ENCODE data around the gene COBLL1. TPM values are rescaled to one million over a fixed set of nuclear protein-coding genes. Genes with fewer than 3 reads are reported as not detected.
A peak's percentile ranks its signal among the peaks of the same experiment; 100 is the strongest.

Gene COBLL1
- total RNA-seq, 1 donor: 13.4 TPM

DNA sequence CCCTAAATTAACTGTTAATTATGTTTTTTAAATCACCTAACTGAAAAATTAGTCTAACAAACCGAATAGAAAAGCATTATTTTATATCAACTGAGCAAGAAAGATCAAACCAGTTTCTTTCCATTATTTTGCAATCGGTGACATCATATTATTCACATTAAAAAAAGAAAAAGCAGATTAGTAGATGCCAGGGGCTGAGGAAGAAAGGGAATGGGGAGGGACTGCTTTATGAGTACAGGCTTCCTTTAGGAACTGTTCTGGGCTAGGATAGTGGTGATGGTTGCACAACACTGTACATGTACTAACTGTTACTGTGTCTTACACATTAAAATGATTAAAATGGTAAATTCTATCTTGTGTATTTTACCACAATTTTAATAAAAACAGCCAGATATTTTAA lies 59.3 kb downstream of the COBLL1 start:
- no peak overlapping the region for H3K4me3 ChIP-seq (ENCODE audit: low read depth, low read length)
- DNase-seq (ENCODE audit: low read depth): peak; percentile 76

DNA sequence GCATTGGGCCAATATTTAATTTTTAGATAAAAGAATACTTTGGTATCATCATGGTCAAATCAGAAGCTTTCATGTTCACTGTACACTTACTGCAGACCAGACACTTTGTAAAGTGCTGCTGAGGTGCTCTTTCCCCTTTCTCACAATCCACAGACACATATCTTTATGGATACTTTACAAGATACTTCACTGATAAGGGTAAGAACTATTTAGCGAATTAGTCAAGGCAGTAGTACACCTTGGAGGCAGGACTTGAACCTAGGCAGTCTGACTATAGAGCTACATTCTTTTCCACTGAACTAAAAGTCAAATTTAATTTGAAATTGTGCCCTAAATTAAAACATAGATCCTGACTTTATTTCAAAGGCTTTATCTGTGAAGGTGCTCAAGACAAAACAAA lies 60.2 kb downstream of the COBLL1 start:
- DNase-seq (ENCODE audit: low read depth): no peak
- TF ChIP-seq, protein P1, sequence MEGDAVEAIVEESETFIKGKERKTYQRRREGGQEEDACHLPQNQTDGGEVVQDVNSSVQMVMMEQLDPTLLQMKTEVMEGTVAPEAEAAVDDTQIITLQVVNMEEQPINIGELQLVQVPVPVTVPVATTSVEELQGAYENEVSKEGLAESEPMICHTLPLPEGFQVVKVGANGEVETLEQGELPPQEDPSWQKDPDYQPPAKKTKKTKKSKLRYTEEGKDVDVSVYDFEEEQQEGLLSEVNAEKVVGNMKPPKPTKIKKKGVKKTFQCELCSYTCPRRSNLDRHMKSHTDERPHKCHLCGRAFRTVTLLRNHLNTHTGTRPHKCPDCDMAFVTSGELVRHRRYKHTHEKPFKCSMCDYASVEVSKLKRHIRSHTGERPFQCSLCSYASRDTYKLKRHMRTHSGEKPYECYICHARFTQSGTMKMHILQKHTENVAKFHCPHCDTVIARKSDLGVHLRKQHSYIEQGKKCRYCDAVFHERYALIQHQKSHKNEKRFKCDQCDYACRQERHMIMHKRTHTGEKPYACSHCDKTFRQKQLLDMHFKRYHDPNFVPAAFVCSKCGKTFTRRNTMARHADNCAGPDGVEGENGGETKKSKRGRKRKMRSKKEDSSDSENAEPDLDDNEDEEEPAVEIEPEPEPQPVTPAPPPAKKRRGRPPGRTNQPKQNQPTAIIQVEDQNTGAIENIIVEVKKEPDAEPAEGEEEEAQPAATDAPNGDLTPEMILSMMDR (IDR thresholded peaks at IDR 0.05; ENCODE audit: insufficient read depth, low read depth, low read length): no peak
- no peak overlapping the region for H3K4me3 ChIP-seq (ENCODE audit: low read depth, low read length)

More for the DNA sequence above, 59.3 kb downstream of the COBLL1 start:
- TF ChIP-seq, protein P1 (IDR thresholded peaks at IDR 0.05; ENCODE audit: insufficient read depth, low read depth, low read length): no peak

DNA sequence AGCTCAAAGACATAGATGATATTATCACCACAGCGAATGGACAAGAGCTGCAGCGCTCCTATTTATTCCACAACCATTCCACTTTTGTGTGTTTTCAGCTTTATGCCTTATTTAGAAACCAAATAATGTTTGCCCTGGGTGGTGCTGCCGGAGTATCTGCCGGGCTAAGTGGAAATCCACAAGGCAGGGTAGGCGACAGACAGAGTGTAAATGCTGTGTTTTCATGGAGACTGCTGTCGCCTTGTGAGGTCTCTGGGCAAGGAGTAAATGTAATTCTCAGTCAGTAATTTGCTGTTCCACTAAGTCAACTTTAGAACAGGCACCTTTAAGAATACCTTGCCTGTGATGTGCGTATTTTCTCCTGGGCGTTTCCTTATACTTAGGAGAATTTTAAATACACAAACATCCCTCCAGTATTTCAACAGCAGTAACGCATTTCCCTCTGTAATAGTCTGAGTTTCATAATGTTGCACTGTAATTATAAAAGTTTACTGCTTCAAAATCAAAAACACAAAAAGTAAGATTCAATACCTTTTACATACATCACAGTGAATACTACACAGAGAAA lies 60.9 kb downstream of the COBLL1 start:
- TF ChIP-seq, protein P1 (IDR thresholded peaks at IDR 0.05; ENCODE audit: insufficient read depth, low read depth, low read length): no peak
- no peak for DNase-seq (ENCODE audit: low read depth)
- H3K4me3 ChIP-seq (ENCODE audit: low read depth, low read length): no peak overlapping the region

DNA sequence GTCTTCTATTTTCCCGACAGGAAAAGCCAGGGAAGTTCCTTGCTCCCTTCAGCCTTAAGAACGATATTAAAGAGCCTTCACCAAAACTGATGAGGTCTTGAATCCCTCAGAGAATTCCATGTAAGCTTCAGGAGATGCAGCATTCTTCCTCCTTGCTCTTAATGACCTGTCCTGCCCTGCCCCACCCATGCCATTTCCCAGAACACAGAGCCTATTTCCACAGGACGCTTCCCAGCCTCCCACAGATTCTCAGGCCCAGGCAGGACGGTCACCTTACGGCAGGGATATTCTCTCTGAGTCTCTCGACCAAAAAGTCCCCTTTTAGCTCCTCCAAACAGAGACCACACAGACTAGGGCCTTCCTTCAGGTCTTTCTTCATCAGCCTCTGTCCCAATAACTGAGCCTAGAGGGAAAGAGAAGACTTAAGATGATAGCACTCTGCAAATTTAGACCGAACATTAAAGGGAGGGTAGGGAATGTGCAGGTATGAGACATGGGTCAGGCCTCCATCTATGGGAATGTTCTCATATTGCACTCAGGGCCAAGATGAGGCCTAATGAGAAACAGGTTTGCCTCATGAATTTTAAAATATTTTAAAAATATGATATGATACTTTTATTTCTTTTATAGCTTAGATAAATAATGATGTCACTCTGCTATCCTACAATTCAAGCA lies 62.1 kb downstream of the COBLL1 start:
- no peak overlapping the region for H3K4me3 ChIP-seq (ENCODE audit: low read depth, low read length)
- DNase-seq (ENCODE audit: low read depth): no peak
- TF ChIP-seq, protein P1 (IDR thresholded peaks at IDR 0.05; ENCODE audit: insufficient read depth, low read depth, low read length): no peak

DNA sequence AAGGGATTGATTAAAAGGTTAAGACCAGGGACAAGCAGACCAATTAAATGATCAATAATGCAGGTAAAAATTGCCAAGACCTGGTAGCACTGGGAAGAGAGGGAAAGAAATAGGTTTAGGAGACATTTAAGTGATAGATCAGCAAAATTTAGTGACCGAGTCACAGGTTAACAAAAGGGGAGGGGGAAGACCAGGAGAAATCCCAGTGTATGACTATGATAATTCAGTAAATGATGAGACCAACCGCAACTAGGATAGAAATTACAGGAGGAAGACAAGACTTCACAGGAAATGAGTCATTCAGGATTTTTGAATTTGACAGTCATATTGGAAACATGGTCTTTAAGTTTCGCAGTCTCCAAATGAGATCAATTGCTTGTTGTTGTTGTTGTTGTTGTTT lies 62.9 kb downstream of the COBLL1 start:
- H3K4me3 ChIP-seq (ENCODE audit: low read depth, low read length): no peak overlapping the region
- TF ChIP-seq, protein P1 (IDR thresholded peaks at IDR 0.05; ENCODE audit: insufficient read depth, low read depth, low read length): no peak
- DNase-seq (ENCODE audit: low read depth): no peak

DNA sequence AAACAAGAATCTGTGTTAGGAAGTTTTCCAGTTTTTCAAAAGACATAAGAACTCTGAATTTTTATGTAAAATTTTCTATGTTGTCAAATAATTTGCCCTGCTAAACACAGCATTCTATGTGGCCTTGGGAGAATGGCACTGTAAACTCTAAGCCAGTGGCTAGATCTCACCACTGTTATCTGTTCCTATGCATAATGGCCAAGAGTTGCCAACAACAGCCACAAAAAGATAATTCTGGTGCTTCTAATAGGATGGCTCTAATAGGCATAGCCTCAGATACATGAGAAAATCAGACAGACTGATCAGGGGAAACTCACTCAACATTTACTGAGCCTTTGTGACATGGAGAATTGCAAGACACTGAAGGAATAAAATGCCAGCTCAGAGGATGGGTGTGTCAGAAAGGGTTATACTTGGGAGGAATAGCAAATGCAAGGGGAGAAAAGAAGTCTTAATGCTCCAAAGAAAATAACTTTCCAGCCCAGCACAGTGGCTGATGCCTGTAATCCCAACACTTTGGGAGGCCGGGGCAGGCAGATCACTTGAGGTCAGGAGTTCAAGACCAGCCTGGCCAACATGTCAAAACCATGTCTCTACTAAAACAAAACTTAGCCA lies 63.7 kb downstream of the COBLL1 start:
- DNase-seq (ENCODE audit: low read depth): no peak
- TF ChIP-seq, protein P1 (IDR thresholded peaks at IDR 0.05; ENCODE audit: insufficient read depth, low read depth, low read length): no peak
- H3K4me3 ChIP-seq (ENCODE audit: low read depth, low read length): no peak overlapping the region

Data from fibroblast of villous mesenchyme (primary cell).